Putamen (tissue), 1 donor: Measurements from ENCODE around the gene SFI1.
"Not testable (repeated sequence)": the region's sequence is repeated elsewhere in the genome, so short reads cannot be mapped to it uniquely, and the experiment has no call there.

ENCODE experiments used
- DNase-seq: peaks from one replicate; pipeline ENCODE4 v3.0.0-alpha.2; 2016; ENCODE audit warnings: low spot score

The SFI1 gene

DNA sequence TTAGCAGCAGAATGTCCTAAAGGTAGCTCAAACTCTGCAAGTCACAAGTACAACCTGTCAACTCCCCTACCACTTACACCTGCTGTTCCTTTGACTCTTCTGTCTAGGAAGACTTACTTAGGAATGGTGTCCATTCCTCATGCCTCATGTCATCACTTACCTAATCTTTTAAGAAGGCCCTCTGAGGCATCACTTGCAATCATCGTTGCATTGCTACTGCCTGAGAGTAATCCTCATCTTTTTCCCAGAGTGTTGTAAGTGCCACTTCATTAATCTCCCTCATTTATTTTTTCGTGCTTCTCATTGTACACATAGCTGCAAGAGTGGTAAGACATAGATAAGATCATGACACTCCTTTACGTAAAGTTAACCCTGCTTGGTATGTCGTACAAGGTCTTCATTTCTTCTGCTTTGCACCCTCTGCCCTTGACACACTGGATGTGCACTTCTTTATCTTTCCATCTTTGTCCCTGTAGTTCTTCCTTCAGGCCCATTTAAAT, 54.6 kb downstream of the SFI1 start:
- DNase-seq = no peak

DNA sequence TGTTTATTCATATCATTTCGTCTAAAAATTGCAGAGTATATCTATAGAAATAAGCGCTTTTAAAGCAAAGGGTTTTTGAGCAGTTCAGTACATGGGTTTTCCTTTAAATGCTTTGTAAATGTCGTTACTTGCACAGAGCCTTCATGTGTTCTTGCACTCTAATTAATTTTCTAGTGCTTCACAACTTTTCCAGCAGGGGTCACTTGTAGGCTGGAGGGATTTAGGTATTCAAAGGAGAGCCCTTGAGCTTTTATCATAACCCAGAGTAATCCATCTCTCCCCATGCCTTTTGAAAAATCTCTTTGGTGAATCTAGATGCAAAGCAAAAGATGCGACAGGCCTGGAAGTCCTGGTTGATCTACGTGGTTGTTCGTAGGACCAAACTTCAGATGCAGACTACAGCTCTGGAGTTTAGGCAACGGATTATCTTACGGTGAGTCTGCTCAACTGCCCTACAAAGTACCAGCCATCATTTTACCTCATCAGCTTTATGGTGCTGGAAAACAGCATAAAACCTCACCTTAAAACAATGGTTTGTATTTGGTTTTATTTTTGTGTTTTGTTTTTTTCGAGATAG, 60.4 kb downstream of the SFI1 start:
- peak; percentile 45 for DNase-seq

DNA sequence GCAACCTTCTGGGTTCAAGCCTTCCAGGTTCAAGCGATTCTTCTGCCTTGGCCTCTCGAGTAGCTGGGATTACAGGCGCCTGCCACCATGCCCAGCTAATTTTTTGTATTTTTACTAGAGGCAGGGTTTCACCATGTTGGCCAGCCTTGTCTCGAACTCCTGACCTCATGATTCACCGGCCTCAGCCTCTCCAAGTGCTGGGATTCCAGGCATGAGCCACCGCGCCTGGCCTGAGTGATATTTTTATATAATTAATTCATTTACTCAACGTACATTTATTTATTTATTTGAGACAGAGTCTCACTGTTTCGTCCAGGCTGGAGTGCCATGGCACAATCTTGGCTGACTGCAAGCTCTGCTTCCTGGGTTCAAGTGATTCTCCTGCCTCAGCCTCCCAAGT, 62.2 kb downstream of the SFI1 start:
- DNase-seq = not testable (repeated sequence)

DNA sequence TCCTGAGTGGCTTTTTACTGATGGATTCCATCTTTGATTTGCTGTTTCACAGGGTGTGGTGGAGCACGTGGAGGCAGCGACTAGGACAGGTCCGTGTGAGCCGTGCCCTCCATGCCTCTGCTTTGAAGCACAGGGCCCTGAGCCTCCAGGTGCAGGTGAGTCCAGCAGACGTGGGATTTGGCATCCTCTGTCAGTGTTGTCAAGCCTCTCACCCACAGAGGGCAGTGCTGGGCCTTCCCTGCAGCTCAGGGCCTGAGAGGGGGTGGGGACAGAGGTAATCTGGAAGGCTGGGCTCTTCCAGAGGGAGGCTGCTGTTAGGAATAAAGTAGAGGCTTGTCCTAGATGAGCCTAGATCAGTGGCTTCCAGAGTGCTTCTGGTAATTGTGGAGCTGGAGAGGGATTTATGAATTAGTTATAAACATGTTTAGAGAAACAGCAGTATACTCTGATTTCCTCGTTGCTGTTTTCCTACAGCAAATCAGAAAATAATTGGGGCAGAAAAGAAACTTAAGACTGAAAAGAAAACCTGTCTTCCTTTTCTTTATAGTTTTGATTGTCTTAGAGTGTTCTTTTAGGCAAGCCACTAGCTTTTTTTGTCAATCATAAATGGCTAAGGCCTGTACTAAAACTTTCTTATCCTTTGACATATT, 65.0 kb downstream of the SFI1 start:
- DNase-seq = peak; percentile 81

DNA sequence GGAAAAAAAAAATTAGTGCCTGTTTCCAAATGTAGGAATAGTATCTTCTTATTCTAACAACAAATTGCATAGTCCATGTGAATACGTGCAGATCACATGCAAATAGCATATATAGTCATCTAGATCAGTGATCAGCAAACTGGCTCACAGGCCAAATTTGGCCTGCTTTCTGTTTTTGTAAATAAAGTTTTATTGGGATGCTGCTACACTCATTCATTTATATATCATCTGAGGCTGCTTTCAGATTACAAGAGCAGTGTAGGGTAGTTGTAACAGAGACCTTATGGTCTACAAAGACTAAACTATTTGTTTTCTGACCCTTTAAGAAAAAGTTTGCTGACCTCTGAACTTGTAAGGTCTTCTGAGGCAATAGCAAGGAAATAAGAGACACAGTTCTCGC, 65.6 kb downstream of the SFI1 start:
- no peak for DNase-seq

DNA sequence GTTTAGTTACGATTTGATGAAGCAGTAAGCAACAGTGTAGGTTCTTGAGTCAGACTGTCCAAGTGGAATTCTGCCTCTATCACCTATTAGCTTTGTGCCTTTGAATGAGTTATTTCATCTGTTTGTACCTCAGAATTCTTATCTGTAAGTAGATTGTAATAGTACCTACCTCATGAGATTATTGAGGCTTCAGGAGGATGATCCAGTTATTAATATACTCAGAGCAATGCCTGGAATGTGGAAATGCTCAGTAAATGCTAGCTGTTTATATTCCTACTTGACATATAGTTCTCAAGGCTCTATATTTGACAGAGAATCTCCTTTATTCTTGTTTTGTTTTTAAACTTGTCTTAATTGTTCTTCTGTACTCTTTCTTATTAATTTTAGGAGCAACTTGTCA, 70.1 kb downstream of the SFI1 start:
- no peak for DNase-seq

DNA sequence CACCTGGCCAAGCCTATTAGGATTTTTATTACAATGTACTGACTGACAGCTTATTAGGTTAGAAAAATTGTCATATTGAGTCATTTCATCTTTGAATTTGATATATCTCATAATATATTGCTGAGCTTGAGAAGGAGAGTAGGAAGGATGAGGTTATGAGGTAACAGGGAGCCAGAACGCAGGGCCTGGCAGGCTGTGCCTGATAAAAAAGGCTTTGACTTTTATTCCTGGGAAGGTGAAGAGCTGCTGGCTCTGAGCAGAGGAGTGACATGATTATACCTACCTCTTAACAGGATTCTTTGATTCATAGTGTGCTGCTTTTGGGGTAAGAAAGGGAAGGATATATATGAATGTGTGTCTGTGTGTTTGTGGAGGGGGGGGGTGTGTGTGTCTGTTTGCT, 70.9 kb downstream of the SFI1 start:
- no peak for DNase-seq

DNA sequence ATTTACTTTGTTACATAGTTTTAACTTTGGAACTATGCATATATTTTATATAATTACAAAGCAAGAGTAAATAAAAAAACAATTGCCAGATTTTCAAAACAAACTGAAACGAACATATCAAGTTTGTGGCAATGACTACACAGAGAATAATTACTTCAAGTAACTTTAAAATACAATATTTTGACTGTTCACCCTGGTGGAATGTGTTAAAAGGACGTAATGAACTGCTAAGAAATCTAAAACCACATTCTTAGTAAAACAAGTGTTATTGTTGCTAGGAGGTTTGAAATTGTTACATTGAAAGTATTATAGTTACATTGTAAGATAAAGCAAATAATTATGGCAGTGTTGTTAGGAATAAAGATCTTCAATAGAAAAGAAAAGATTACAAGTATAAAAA, 71.4 kb downstream of the SFI1 start:
- DNase-seq = no peak

DNA sequence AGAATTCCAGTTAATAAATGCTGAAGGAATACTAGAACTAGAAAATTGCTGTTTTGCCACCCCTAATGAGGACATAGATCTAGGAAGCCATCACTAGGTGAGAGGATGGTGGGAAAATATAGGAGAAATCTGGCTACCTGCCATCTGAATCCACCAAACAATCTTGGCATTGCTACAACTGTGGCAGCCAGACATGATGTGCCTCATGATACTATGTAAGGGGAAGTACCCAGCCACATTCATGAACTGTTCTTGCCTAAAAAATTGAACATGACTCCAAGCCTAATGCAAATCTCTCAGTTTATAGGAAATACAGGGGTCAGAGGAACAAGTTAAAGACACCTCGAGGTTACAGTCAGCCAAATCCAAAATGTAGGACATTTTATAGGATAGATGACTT, 72.8 kb downstream of the SFI1 start:
- no peak for DNase-seq

DNA sequence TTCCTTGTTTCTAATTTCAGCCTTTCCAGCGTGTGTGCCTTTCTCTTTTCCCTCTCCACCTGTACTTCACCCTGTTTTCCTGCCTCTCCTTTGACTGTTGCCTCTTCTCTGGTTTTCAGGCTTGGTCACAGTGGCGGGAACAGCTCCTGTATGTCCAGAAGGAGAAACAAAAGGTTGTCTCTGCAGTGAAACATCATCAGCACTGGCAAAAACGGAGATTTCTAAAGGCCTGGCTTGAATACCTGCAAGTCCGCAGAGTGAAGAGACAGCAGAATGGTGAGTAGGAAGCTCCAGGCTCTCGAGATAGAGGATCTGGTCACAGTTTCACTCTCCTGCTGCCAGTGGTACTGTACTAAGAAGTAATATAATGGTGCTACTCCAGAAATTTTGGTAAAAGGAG, 76.6 kb downstream of the SFI1 start:
- no peak for DNase-seq

DNA sequence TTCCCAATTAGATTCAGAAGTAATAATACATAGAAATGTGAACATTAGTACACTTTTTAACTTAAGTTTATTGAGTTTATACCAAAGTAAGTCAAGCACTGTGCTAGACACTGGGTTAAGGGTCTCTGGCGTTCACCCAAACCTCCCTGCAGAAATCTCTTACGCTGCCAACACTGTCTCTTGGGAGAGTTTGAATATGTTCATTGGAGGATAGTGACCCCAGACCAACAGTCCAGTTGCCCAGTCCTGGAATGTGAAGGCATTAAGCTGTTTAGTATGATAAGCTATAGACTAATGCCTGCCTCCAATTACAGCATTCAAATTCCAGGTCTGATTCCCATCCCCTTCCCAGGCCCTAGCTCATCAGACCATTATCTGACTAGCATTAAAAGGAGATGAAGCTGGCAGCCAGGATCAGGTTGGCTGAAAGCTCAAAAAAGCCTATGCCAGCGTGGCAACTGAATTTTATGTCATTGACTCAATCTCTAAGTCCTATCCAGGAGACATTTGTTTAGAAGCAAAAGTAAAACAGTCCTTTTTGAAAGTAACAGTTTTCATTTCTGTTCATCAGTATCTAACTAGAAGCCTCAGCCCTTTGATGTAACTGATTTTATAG, 77.8 kb downstream of the SFI1 start:
- no peak for DNase-seq

DNA sequence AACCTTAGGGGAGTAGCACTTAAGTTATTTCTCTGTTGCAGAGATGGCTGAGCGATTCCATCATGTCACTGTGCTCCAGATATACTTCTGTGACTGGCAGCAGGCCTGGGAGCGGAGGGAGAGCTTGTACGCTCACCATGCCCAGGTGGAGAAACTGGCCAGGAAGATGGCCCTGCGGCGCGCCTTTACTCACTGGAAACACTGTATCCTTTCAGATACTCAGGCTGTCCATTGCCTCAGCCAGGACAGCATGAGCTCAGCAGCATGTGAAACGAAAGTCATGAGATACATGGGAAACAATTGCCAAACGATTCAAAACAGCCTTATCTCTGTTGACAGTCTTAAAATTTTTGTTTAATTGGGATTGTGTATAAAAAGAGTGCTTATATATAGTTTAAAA, 78.9 kb downstream of the SFI1 start:
- DNase-seq = no peak

DNA sequence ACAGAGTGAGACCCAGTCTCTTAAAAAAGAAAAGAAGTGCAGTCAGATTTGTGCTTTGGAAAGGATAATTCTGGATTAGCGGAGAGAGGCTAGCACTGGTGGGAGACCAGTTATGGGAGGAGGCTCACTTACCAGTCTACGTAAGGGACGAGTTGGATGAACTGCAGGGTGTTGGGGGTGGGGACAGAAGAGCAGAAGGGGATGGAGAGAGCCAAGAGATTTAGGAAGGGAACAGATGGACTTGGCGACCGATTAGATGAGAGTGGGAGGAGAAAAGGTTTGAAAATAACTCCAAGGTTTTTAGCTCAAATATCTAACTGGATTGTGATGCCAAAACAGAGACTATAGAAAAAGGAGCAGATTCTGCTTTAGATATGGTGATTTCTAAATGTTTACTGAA, 81.4 kb downstream of the SFI1 start:
- no peak for DNase-seq

DNA sequence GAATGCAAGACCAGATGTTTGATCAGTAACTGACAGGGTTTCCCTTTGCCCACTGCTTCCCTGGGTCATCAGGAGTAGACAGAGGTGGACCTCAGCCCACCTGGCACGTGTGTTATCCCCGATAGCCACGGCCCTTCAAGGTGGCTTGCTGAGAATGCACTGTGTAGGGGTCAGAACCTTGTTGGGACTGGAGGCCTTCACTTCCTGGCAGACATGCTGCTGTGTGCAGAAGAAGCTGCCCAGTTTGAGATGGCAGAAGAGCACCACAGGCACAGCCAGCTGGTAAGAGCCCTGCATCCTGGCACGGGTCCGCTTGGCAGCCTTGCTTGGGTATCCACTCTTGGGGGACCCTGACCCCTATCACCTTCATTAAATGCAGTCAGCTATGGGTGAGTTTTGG, 81.8 kb downstream of the SFI1 start:
- no peak for DNase-seq

DNA sequence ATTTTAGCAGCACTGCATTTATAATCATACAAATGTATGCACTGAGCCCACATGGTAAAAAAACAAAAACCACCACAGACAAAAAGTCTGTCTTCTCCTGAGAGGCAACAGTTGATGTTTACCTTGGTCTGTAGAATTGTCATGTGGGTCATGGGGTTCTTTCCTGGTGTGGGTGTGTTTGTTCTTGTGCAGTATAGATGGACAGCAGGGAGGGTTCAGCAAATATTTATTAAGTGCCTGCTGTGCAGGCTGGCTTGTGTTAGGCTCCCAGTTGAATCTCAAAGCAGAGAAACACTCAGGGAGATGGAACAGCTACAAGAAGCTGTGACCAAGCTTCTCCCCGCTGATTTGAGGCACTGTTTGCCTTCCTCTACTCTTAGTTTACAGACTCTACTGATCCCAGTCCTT, 83.5 kb downstream of the SFI1 start:
- DNase-seq = no peak

DNA sequence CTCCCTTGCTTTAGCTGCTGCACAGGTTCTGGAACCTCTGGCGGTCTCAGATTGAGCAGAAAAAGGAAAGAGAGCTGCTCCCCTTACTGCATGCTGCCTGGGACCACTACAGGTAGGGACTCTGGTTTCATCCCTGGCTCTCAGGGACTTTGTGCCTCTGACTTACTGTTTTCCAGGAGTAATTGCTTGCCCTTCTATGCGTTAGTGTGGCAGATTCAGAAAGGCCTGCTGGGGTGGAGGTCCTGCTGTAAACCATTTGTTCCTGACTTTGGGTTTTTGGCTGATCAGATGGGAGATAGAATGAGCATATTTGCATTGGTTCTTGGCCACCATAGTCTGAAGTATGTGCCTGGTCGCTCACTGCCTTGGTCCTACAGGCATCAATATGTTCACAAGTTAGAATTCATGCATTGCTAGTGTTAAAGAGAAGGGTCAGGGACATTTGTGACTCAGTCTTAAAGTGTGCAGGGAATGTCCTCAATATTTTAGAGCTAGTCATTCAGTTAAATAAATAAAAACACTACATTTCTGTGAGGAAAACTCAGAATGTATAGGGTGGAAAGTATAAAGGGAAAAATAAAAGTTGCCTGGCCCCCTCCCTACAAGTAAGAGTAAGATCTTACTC, 87.6 kb downstream of the SFI1 start:
- DNase-seq = no peak

DNA sequence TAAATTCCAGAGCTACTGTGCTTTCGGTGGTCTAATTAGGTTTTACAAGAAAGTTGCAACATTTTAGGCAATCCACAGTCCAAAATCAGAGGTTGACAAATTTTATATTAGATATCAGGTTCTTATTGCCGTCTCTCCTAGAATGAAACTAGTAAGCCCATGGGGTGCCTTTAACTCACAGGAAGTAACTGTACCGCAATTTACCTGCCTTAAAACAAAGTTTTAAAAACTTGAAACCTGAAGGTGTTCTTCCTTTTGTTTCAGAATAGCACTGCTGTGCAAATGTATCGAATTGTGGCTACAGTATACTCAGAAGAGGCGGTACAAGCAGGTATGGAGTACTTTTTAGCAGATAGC, 88.4 kb downstream of the SFI1 start:
- no peak for DNase-seq

DNA sequence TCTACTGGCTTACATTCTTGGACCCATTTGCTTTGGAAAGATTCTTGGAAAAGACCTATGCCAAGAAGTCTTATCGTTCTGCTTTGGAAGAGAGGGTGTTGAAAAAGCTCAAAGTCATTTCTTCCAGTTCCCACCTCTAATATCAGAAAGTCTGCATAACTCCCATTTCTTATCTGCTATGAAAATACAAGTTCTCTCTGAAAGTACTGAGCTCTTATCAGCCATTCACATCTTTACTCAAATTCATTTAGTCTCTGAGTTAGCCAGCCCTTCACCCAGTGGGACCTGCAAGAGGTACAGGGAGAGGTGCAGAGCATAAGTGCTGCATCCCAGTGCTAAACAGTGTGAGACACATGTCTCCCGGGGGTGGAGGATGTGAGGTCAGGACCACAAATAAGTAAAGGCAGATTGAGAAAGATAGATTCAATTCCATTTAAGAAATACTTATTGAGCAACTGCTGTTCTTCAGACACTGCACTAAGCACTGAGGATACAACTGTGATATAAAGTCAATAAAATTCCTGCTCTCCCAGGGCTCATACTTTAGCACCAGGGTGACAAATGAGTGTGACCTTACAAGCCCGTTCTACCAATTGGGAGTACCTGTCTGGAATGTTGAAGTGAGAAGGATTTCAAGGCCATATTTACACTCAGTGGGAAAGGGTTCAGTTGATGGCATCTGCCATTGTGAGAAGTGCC, 89.0 kb downstream of the SFI1 start:
- no peak for DNase-seq

DNA sequence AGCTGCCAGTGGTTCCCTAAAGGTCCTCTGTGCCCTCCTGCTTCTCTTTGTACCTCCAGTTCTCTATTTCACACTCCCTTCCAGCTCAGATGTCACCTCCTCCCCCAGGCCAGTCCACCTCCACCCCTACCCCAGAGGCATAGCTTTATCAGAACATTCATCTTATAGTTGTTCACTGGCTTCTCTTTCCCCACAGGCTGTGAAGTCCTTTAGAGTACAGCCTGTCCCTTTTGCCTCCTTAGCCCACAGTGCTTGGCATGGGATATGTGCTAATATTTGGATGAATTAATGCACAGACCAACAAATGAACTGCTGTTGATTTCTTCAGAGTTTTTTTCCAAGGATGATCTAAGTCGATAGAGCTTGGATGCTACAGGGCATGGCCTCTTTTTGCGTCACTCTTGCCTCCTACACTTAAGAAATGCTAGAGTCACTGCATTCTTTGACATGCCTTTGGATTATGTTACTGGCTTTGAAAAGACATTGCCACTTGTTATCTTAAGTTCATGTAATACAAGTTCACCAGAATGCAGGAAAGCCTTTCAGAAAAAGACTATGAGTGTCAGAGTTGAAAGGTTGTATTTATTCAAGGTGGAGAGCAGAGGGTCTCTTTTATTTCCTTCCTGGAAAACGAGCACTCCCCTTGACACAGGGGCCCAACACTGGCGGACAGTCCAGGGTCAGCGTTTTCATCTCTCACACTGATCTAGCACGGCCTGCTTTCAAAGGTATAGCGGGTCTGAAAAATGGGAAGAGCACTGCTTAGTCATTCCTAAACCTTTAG, 90.0 kb downstream of the SFI1 start:
- DNase-seq = no peak

DNA sequence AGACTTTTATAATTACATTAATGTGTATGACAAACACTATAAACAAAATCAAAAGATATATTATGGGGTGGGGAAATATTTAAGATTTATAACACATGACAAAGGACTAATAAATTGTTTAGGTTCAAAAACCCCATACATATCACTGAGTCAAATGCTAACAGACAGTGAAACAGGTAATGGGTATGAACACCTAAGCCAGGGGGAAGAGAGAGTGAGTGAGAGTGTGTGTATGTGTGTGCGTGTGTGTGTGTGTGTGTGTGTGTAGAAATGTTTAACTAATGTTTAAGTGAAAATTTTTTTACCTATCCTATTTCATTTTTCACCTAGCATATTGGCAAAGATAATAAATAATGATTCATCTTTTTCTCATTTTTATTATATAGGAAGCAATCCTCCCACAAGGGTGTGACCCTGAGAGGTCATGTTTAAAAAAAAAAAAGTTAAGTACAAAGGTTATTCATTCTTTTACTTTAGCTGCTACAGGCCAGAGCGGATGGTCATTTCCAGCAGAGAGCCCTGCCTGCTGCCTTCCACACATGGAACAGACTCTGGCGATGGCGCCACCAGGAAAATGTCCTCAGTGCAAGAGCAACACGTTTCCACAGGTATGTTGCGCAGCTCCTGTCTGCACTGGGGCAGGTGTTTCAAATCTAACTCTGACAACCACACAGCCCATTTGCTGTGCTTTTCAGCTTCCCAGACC, 92.8 kb downstream of the SFI1 start:
- no peak for DNase-seq

DNA sequence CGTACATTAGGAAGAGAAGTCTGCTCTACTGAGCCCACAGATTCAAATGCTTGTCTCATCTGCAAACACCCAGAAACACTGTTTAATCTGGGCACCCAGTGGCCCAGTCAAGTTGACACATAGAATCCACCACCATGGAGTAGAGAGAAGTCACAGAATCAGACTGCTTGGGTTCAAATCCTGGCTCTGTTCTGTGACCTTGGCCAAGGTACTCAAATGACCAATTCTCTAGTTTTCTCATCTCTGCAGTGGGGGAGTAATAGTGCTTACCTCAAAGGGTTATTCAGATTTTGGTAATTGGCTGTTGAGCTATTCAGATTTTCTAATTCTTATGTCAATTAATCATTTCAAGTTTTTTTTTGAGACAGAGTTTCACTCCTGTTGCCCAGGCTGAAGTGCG, 93.8 kb downstream of the SFI1 start:
- DNase-seq = not testable (repeated sequence)
